OCI-LY7 (cell line): ENCODE measurements around the gene PGLYRP2.

ENCODE experiments used
- EZH2phosphoT487 ChIP-seq: fragments of 200-600 bp; sonication (generic); IDR thresholded peaks from 2 replicates; pipeline ENCODE4 v1.6.1; 2018; ENCODE audit warnings: low read depth, borderline replicate concordance, mild to moderate bottlenecking, mixed run types, antibody characterized with exemption, low read length, moderate library complexity, mixed read lengths
- TF ChIP-seq, protein P1 (sequence below): fragments of 200-600 bp; sonication (generic); conservative IDR thresholded peaks from 2 replicates; pipeline ENCODE4 v1.5.1; 2014; ENCODE audit warnings: mild to moderate bottlenecking, antibody characterized with exemption, low read length, moderate library complexity, mixed read lengths

- TF ChIP-seq, protein P1, sequence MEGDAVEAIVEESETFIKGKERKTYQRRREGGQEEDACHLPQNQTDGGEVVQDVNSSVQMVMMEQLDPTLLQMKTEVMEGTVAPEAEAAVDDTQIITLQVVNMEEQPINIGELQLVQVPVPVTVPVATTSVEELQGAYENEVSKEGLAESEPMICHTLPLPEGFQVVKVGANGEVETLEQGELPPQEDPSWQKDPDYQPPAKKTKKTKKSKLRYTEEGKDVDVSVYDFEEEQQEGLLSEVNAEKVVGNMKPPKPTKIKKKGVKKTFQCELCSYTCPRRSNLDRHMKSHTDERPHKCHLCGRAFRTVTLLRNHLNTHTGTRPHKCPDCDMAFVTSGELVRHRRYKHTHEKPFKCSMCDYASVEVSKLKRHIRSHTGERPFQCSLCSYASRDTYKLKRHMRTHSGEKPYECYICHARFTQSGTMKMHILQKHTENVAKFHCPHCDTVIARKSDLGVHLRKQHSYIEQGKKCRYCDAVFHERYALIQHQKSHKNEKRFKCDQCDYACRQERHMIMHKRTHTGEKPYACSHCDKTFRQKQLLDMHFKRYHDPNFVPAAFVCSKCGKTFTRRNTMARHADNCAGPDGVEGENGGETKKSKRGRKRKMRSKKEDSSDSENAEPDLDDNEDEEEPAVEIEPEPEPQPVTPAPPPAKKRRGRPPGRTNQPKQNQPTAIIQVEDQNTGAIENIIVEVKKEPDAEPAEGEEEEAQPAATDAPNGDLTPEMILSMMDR: no peak
- no peak for TF ChIP-seq EZH2phosphoT487
Measured at GRCh38 chr19:15444505-15445226, 34.6 kb downstream of the PGLYRP2 start.
